ENCODE data around the gene CACNA1S. TPM values are rescaled to one million over a fixed set of nuclear protein-coding genes. Genes with fewer than 3 reads are reported as not detected.

Gene CACNA1S
- total RNA-seq, 1 donor from 2014 or later = 0.05 TPM

GRCh38 chr1:201146626-201147390 lies 34.6 kb upstream of the CACNA1S start:
- H3K36me3 Mint-ChIP-seq (ENCODE audit: insufficient read depth) = peaks cover 45% of the 10 kb centered on the region
- TF ChIP-seq, protein P1, sequence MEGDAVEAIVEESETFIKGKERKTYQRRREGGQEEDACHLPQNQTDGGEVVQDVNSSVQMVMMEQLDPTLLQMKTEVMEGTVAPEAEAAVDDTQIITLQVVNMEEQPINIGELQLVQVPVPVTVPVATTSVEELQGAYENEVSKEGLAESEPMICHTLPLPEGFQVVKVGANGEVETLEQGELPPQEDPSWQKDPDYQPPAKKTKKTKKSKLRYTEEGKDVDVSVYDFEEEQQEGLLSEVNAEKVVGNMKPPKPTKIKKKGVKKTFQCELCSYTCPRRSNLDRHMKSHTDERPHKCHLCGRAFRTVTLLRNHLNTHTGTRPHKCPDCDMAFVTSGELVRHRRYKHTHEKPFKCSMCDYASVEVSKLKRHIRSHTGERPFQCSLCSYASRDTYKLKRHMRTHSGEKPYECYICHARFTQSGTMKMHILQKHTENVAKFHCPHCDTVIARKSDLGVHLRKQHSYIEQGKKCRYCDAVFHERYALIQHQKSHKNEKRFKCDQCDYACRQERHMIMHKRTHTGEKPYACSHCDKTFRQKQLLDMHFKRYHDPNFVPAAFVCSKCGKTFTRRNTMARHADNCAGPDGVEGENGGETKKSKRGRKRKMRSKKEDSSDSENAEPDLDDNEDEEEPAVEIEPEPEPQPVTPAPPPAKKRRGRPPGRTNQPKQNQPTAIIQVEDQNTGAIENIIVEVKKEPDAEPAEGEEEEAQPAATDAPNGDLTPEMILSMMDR (IDR thresholded peaks at IDR 0.05; ENCODE audit: unreplicated experiment) = no peak
- no peaks in the 10 kb centered on the region for H3K9me3 Mint-ChIP-seq (ENCODE audit: low read depth)
- H3K27ac Mint-ChIP-seq = no peak overlapping the region
- H3K4me1 Mint-ChIP-seq (ENCODE audit: low read depth) = peaks cover 3% of the 10 kb centered on the region
- DNase-seq (ENCODE audit: low spot score, unreplicated experiment) = no peak
- H3K27me3 Mint-ChIP-seq = no peaks in the 10 kb centered on the region
- no peak overlapping the region for H3K4me3 Mint-ChIP-seq (ENCODE audit: low read depth)

DNA sequence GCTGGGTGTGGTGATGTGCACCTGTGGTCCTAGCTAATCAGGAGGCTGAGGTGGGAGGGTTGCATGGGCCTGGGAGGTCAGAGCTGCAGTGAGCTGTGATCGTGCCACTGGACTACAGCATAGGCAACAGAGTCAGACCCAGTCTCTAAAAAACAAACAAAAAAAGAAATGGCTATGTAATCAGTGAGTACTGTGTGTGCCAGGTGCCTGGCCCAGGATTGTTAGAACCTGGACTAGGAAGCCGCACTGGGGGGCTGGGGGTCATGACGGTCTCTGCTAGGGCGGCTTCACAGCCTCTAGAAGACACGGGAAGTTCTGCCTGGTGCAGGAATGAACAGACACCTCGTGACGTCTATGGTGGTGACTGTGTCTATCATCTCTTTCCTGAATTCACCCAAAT lies 33.6 kb upstream of the CACNA1S start:
- H3K27me3 Mint-ChIP-seq = no peaks in the 10 kb centered on the region
- H3K9me3 Mint-ChIP-seq (ENCODE audit: low read depth) = no peaks in the 10 kb centered on the region
- H3K4me3 Mint-ChIP-seq (ENCODE audit: low read depth) = no peak overlapping the region
- no peak for DNase-seq (ENCODE audit: low spot score, unreplicated experiment)
- peaks cover 43% of the 10 kb centered on the region for H3K36me3 Mint-ChIP-seq (ENCODE audit: insufficient read depth)
- no peak overlapping the region for H3K27ac Mint-ChIP-seq
- peaks cover under 1% of the 10 kb centered on the region for H3K4me1 Mint-ChIP-seq (ENCODE audit: low read depth)
- TF ChIP-seq, protein P1 (IDR thresholded peaks at IDR 0.05; ENCODE audit: unreplicated experiment) = no peak

GRCh38 chr1:201145132-201145531 lies 32.9 kb upstream of the CACNA1S start:
- no peaks in the 10 kb centered on the region for H3K4me1 Mint-ChIP-seq (ENCODE audit: low read depth)
- DNase-seq (ENCODE audit: low spot score, unreplicated experiment) = no peak
- peaks cover 42% of the 10 kb centered on the region for H3K36me3 Mint-ChIP-seq (ENCODE audit: insufficient read depth)
- H3K9me3 Mint-ChIP-seq (ENCODE audit: low read depth) = no peaks in the 10 kb centered on the region
- H3K27me3 Mint-ChIP-seq = no peaks in the 10 kb centered on the region
- H3K27ac Mint-ChIP-seq = no peak overlapping the region
- no peak overlapping the region for H3K4me3 Mint-ChIP-seq (ENCODE audit: low read depth)
- TF ChIP-seq, protein P1 (IDR thresholded peaks at IDR 0.05; ENCODE audit: unreplicated experiment) = no peak

DNA sequence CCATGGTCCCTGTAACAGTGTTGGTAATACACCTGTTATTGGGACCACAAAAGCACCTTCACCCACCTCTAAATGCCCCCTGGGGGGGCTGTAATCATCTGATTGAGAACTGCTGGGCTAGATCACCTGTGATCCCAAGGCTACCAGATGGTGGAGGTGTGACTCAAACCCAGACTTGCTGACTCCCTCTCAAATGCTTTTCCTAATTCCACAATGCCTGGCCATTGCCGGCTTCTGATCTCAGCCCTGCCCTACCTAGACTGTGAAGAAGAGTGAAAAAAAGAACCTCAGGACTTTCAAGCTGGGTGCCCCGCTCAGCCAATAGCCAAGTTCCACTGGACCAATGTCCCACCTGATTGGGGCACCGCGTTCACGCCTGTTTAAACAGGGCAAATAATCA lies 32.5 kb upstream of the CACNA1S start:
- no peaks in the 10 kb centered on the region for H3K27me3 Mint-ChIP-seq
- H3K36me3 Mint-ChIP-seq (ENCODE audit: insufficient read depth) = peaks cover 42% of the 10 kb centered on the region
- H3K9me3 Mint-ChIP-seq (ENCODE audit: low read depth) = no peaks in the 10 kb centered on the region
- TF ChIP-seq, protein P1 (IDR thresholded peaks at IDR 0.05; ENCODE audit: unreplicated experiment) = no peak
- H3K27ac Mint-ChIP-seq = no peak overlapping the region
- H3K4me3 Mint-ChIP-seq (ENCODE audit: low read depth) = no peak overlapping the region
- no peaks in the 10 kb centered on the region for H3K4me1 Mint-ChIP-seq (ENCODE audit: low read depth)
- no peak for DNase-seq (ENCODE audit: low spot score, unreplicated experiment)

- Mint-ChIP-seq H3K36me3 (ENCODE audit: insufficient read depth) (peaks cover 40% of the 10 kb centered on the region), H3K4me3 (ENCODE audit: low read depth) (no peak overlapping the region), H3K9me3 (ENCODE audit: low read depth) (no peaks in the 10 kb centered on the region), H3K4me1 (ENCODE audit: low read depth) (no peaks in the 10 kb centered on the region), H3K27me3 (no peaks in the 10 kb centered on the region), H3K27ac (peak overlapping the region; percentile 47)
- TF ChIP-seq, protein P1 (IDR thresholded peaks at IDR 0.05; ENCODE audit: unreplicated experiment) = no peak
- DNase-seq (ENCODE audit: low spot score, unreplicated experiment) = no peak
These were observed 31.8 kb upstream of the CACNA1S start for GRCh38 chr1:201143726-201144635.

Data from progenitor cell of endocrine pancreas (in vitro differentiated cells).